GM12864 (cell line): Measurements from ENCODE around the gene ITGB6.

Experiments used
- DNase-seq: peaks from one replicate; pipeline ENCODE4 v3.0.0-alpha.2; 2011; ENCODE audit warnings: low read depth
- H3K4me3 ChIP-seq: 2 replicates; pipeline ENCODE4 v1.5.1; 2011; ENCODE audit warnings: mild to moderate bottlenecking, low read depth, low read length, control low read depth
- TF ChIP-seq, protein P1 (sequence below): IDR thresholded peaks from 2 replicates; pipeline ENCODE4 v1.5.1; 2011; ENCODE audit warnings: low read depth, mild to moderate bottlenecking, moderate library complexity, low read length, control low read depth, inconsistent platforms; ENCODE audit errors: missing control alignments

The ITGB6 gene

DNA sequence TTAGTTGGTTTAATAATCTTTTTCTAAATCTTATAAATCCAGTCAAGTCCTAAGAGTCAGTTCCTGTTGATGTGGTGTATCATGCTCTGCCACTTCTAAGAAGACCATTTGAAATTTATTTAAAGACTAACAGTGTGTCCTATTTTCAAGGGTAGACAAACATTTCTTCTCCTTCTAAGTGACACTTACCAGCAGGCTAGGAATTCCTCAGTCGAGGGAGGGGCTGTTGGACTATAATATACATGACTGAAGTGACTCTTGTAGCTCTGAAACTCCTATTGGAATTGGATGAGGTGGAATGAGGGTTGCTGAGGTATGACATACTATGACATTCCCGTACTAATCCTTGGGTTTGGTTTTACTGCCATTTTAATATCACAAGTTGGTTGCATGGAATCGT is 30.6 kb downstream of the ITGB6 start:
- H3K4me3 ChIP-seq: no peak overlapping the region
- TF ChIP-seq, protein P1, sequence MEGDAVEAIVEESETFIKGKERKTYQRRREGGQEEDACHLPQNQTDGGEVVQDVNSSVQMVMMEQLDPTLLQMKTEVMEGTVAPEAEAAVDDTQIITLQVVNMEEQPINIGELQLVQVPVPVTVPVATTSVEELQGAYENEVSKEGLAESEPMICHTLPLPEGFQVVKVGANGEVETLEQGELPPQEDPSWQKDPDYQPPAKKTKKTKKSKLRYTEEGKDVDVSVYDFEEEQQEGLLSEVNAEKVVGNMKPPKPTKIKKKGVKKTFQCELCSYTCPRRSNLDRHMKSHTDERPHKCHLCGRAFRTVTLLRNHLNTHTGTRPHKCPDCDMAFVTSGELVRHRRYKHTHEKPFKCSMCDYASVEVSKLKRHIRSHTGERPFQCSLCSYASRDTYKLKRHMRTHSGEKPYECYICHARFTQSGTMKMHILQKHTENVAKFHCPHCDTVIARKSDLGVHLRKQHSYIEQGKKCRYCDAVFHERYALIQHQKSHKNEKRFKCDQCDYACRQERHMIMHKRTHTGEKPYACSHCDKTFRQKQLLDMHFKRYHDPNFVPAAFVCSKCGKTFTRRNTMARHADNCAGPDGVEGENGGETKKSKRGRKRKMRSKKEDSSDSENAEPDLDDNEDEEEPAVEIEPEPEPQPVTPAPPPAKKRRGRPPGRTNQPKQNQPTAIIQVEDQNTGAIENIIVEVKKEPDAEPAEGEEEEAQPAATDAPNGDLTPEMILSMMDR: no peak
- no peak for DNase-seq

DNA sequence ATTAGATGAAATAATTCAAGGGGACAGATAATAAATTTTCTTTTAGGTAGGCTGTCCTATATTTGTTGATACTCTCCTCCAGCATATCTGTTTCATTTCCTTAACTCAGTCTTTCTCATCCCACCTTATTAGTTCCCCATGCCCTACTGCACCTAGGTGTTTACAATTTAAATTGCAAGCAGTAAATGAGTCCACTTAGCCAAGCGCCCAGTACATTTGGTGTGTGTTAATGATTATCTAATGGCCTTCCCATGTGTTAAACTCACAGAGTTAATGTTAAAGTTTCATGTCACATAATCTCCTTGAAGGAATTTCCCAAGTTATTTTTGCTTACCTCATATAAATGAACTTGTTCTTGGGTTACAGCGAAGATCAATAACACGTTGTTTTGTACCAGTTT is 31.2 kb downstream of the ITGB6 start:
- DNase-seq: no peak
- H3K4me3 ChIP-seq: no peak overlapping the region
- TF ChIP-seq, protein P1: no peak

DNA sequence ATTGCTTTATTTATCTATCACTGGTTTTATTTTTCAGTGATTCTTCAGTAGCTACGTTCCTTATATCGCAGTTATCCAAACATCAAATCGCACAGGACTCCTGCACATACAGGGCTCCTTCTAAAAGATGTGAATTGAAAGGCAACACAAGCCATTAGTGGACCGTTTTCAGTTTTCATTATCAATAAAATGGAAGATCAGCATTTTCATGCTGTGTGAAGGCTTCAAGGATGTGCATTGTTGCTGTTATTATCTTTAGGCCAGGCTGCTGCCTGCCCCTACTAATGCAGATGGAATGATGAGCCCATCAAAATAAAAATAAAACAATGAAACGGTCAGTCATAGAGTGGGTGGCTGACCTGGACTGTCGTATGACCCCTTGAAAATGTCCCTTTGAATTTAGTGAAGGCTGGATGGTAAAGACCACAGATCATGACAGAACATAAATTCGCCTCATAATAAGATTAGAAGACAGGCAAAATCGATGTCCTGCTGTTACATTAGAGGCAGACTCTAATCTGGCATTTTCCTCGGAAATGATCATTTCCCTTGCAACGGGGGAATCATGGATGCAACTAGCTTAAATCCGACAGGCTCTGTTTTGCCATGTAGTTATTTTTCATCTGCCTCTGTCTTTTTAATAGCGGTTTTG is 32.9 kb downstream of the ITGB6 start:
- H3K4me3 ChIP-seq: no peak overlapping the region
- TF ChIP-seq, protein P1: no peak
- DNase-seq: no peak

DNA sequence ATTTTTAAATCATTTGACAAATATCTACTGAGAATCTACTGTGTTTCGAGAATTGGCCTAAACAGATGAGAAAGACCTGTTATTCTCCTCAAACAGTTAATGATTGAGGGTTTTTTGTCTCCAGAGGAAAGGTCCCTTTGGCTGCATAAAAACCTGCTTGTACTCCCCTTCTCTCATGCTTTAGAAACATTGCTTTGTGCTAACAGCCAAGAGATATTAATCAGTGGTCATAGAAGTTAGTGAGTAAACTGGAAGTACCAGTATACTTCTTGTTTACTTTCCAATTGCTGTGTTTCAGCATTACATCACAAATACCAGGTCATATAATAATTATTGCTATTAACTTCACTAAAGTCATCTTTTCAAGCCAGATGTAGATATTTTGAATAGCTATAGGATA is 34.1 kb downstream of the ITGB6 start:
- no peak for DNase-seq
- no peak overlapping the region for H3K4me3 ChIP-seq
- TF ChIP-seq, protein P1: no peak

GRCh38 chr2:160165081-160165480 is 35.0 kb downstream of the ITGB6 start:
- TF ChIP-seq, protein P1: no peak
- no peak overlapping the region for H3K4me3 ChIP-seq
- no peak for DNase-seq

DNA sequence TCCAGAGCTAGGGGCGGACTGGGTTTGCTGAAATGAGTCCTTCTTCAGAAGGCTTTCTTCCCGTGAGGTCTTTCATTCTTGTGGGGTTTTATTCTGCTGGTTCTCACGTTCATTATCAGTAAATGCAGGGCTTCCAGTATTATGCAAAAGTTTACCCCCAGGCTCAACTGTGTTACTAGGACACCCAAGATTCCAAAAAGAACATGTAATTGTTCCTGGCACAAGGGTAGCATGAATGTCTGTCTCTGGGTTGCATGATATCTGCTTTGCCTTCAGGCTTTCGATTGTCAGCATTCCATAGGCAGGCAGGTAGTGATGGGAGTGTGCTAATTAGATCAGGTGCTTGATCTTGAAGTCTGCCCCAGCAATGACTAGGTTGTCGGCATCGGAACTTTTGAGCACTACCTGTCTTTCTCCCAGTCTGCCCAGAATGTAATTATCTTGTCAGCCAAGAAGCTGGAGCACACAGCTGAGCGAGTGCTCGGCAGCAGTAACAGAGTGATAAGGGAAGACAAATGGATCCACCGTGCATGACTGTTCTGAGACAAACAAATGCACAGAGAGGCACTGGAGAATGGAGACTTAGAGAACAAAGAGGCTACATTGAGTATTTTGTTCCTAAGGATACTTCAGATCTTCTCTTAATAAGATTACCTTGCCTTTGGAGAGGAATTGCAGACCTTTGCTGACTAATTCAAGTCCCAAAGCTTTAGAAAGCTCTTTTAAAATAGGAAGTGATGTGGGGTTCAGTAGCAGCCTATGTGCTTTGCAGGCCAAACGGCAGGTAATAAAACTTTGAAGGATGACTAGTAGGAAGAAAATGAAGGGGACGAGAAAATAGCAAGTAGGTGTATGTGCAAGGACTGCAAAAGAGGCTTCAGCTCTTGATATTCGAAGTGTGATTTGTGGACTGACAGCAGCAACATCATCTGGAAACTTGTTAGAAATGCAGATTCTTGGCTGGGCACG is 41.9 kb downstream of the ITGB6 start:
- no peak overlapping the region for H3K4me3 ChIP-seq
- TF ChIP-seq, protein P1: no peak
- no peak for DNase-seq
